Activated effector memory CD4-positive, alpha-beta T cell treated with anti-CD3 and anti-CD28 coated beads, Interleukin-2, amount 50 U/mL, for 16 hours (primary cell): ENCODE data around the gene TSPAN9.
A peak's percentile ranks its signal among the peaks of the same experiment; 100 is the strongest.

Source experiments
- DNase-seq: peaks from one replicate; pipeline ENCODE4 v3.0.0-alpha.2; 2020

TSPAN9 gene

GRCh38 chr12:3261782-3262359 is 184.7 kb downstream of the TSPAN9 start:
- DNase-seq = no peak

GRCh38 chr12:3262470-3262869 is 185.3 kb downstream of the TSPAN9 start:
- no peak for DNase-seq

- DNase-seq = no peak
These were observed 186.1 kb downstream of the TSPAN9 start for GRCh38 chr12:3263282-3263681.

GRCh38 chr12:3263939-3264922 is 187.1 kb downstream of the TSPAN9 start:
- DNase-seq = no peak

GRCh38 chr12:3265406-3265805 is 188.2 kb downstream of the TSPAN9 start:
- no peak for DNase-seq

- DNase-seq = no peak
These were observed 189.5 kb downstream of the TSPAN9 start for GRCh38 chr12:3266638-3267037.

- no peak for DNase-seq
These were observed 190.5 kb downstream of the TSPAN9 start for GRCh38 chr12:3267690-3268089.

- no peak for DNase-seq
These were observed 192.4 kb downstream of the TSPAN9 start for GRCh38 chr12:3269594-3269993.

- DNase-seq = no peak
These were observed 194.0 kb downstream of the TSPAN9 start for GRCh38 chr12:3271146-3271545.

- no peak for DNase-seq
These were observed 194.5 kb downstream of the TSPAN9 start for GRCh38 chr12:3271639-3272038.

- no peak for DNase-seq
These were observed 195.8 kb downstream of the TSPAN9 start for GRCh38 chr12:3272958-3273357.

- DNase-seq = no peak
These were observed 196.3 kb downstream of the TSPAN9 start for GRCh38 chr12:3273409-3273853.

- no peak for DNase-seq
These were observed 197.5 kb downstream of the TSPAN9 start for GRCh38 chr12:3274664-3275063.

- peak; percentile 91 for DNase-seq
These were observed 198.2 kb downstream of the TSPAN9 start for GRCh38 chr12:3275171-3276041.

GRCh38 chr12:3276226-3276625 is 199.0 kb downstream of the TSPAN9 start:
- no peak for DNase-seq

GRCh38 chr12:3277306-3277943 is 200.2 kb downstream of the TSPAN9 start:
- no peak for DNase-seq

GRCh38 chr12:3278681-3279414 is 201.7 kb downstream of the TSPAN9 start:
- DNase-seq = no peak

GRCh38 chr12:3279415-3279780 is 202.2 kb downstream of the TSPAN9 start:
- no peak for DNase-seq

GRCh38 chr12:3279832-3280231 is 202.7 kb downstream of the TSPAN9 start:
- DNase-seq = no peak

- DNase-seq = no peak
These were observed 203.8 kb downstream of the TSPAN9 start for GRCh38 chr12:3280967-3281366.

- no peak for DNase-seq
These were observed 204.6 kb downstream of the TSPAN9 start for GRCh38 chr12:3281588-3282383.
